GM18526 (cell line): ENCODE measurements around the gene CYTH4.
A peak's percentile ranks its signal among the peaks of the same experiment; 100 is the strongest.

Source experiments
- POLR2A ChIP-seq: IDR thresholded peaks from 3 replicates; pipeline ENCODE4 v1.6.1; 2011; ENCODE audit not compliant: insufficient read length; ENCODE audit errors: extremely low read depth

Gene CYTH4

GRCh38 chr22:37275622-37276021, 6.7 kb upstream of the CYTH4 start:
- no peak for TF ChIP-seq POLR2A

GRCh38 chr22:37276776-37277175, 5.5 kb upstream of the CYTH4 start:
- no peak for TF ChIP-seq POLR2A

DNA sequence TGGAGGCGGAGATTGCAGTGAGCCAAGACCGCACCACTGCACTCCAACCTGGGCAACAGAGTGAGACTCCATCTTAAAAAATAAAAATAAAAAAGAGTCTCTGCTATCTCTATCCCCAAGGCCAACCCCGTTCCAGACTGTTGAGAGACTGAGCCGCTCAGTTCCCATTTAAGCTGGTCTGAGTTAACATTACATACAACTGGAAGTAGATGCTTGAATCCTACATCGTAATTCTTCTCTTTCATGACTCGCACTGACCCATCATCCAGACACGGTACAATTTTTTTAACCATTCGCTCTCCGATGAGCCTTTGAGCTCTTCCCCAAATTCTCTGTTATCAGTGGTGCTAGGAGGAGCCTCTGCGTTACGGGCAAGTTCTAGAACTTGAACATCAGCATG, 4.9 kb upstream of the CYTH4 start:
- TF ChIP-seq POLR2A, result no peak

DNA sequence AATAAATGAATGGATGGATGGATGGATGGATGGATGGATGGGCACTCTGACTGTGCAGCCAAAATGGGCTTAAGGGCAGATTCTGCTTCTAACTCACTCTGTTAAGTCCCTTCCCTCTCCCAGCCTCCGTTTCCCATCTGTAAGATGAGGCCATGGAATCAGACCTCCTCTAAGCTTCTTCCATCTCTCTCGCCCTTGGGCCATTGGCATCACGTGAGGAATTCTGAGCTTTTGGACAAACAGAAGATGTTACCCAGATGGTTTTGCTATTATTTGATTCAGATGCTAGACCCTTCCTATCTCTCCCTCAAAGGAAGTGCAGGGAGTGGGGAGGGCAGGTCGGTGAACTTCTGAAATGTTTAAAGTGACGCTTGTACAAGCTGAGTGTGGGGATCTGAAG, 4.0 kb upstream of the CYTH4 start:
- no peak for TF ChIP-seq POLR2A

- no peak for TF ChIP-seq POLR2A
These were observed 2.8 kb upstream of the CYTH4 start for GRCh38 chr22:37279331-37280181.

- TF ChIP-seq POLR2A, result no peak
These were observed 1.6 kb upstream of the CYTH4 start for GRCh38 chr22:37280718-37281117.

DNA sequence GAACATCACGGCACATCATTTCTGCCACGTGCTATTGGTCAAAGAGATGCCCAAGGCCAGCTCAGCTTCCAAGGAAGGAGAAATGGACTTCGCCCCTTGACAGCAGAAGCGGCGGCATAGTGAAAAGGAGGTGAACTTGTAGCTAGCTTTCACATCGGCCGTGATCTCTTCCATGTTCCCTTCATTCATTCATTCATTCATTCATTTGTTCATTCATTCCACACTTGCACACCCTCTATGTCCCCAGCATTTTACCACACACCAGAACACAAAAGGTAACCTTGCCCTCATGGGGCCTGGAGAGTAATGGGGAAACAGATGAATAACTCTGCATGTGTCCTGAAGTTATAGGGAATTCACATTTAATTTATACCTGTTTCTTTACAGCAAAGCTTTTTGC, 1.1 kb upstream of the CYTH4 start:
- TF ChIP-seq POLR2A, result no peak

DNA sequence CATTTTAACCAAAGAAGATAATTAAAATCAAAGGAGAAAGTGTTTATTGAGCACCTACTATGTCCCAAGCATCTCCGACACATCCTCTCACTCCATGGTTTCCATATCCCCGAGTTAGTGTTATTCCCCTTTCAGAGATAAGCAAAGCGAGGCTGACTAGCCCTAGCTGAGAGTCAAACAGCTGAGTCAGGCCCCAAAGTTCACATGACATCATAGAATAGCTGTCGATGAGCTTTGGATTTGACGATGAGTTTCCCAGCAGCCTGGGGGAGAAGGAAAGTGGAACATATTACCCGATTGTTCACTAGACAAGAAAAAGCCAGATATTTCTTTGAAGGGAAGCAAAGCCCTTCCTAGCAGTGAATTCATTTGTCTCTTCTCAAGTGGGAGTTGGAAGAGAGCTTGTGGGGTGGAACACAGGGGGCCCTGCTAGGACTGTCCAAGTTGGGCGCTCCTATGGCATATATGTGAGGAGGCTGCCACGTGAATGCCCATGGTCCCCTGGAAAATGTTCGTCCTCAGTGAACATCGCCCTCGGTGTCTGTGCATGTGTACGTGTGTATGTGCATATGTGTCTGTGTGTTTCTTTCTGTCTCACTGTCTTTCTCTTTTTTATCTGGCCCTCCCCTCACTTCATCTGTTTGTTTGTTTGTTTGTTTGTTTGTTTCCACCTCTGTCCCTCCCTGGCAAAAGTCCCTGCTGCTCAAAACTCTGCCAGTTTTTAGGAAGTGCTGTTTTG, 493 bp upstream of the CYTH4 start:
- TF ChIP-seq POLR2A, result no peak

- TF ChIP-seq POLR2A, result no peak
These were observed 1.2 kb downstream of the CYTH4 start for GRCh38 chr22:37283393-37283937.

GRCh38 chr22:37284126-37284804, 2.0 kb downstream of the CYTH4 start:
- no peak for TF ChIP-seq POLR2A

- peak; percentile 34 for TF ChIP-seq POLR2A
These were observed 2.6 kb downstream of the CYTH4 start for GRCh38 chr22:37284805-37285355.

DNA sequence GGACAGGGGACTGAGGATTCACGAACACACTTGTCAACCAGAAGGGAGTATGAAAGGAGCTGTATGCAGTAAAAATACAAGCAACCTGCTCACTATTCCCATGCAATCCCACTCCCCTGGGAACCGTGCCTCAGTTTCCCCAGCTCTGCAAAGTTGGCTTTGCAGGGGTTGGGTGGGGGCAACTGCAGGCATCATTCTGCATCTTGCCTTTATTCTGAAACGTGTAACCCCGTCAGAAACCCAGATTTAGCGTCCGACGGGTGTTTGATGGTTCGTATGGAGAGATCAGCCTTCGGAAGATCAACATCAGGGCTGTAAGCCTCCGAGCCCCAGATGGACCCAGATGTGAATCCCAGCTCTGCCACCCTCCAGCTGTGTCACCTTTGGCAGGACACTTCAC, 3.6 kb downstream of the CYTH4 start:
- no peak for TF ChIP-seq POLR2A

DNA sequence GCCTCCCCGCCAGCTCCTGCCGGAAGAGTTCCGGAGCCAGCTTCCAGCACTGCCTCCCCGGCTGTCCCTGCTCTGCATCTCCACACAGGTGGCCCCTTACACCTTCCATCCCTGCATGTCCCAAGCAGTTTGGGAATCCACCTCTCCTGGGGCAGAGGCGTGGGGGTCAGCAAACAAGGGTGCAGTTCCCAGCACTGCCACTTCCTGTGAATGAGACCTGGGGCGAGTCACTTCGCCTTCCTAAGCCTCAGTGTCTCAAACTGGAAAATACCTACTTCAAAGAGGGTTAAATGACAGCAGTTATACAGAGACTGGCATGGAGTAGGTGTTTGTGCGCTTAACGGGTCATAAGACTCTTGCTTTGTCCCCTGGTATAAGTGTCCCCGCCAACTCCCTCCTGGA, 5.2 kb downstream of the CYTH4 start:
- no peak for TF ChIP-seq POLR2A

- TF ChIP-seq POLR2A, result no peak
These were observed 6.2 kb downstream of the CYTH4 start for GRCh38 chr22:37288521-37288920.

DNA sequence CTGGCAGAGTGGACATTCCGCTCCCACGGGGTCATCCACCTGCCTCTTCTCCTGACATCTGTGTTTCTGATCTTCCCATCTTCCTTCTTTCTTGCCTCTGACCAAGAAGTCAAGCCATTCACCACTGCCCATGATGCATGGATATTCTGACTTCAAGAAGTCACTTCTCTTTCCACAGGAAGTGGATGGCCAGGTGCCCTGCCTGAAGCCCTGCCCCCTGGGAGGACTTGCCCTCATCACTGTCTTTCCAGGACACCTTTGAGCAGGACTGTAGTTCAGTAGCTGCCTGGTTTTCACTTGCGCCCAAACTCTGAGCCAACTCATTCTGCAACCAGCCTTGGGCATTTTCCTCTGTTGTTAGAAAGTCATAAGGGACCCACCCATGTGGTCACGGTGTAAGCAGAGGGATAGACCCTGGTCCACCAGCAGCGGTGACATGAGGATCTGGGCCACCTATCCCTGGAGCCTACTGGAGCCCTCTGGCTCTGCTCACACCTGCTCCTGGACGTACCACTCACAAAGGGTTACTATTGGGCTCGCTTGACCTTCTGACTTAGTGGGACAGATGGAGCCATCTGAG, 6.9 kb downstream of the CYTH4 start:
- TF ChIP-seq POLR2A, result no peak

- no peak for TF ChIP-seq POLR2A
These were observed 8.4 kb downstream of the CYTH4 start for GRCh38 chr22:37290737-37291136.
